IPS DF 4.7 (cell line): ENCODE results near the gene PLA2G2F.
A peak's percentile ranks its signal among the peaks of the same experiment; 100 is the strongest.

Source experiments
- DNase-seq: peaks from one replicate; pipeline ENCODE4 v3.0.0-alpha.2; 2013; ENCODE audit warnings: low spot score; ENCODE audit errors: extremely low read depth

Gene PLA2G2F

DNA sequence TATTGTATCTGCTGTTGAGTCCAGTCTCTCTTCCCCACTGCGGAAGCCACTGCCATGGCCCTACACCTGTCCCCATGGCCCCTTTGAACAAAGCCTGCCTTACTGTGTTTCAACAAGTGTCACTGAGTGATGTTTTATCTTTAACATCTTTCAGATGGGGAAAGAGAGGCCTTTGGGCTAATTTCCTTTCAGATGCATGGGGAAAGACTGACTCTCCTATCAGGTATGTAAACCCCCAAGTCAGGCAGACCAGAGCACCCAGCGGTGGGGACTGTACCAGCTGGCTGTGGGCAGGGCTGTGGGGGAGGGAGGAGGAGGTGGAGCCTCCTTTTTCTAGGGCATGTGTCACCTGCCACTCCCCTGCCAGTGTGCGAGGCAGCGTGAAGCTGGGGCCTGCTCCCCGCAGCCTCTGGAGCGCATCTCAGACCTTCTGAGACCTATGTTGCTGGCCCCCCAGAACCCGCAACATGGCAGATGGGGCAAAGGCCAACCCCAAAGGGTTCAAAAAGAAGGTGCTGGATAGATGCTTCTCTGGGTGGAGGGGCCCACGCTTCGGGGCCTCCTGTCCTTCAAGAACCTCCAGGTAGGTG, at the start of gene PLA2G2F:
Gene PLA2G2F, plus strand, starts transcription at position 363 of the 590 bp plus-strand sequence. Its CDS starts 105 bp downstream, at position 468.
- DNase-seq: no peak

GRCh38 chr1:20089328-20090077, 49.6 kb upstream of the PLA2G2F start:
- no peak for DNase-seq

DNA sequence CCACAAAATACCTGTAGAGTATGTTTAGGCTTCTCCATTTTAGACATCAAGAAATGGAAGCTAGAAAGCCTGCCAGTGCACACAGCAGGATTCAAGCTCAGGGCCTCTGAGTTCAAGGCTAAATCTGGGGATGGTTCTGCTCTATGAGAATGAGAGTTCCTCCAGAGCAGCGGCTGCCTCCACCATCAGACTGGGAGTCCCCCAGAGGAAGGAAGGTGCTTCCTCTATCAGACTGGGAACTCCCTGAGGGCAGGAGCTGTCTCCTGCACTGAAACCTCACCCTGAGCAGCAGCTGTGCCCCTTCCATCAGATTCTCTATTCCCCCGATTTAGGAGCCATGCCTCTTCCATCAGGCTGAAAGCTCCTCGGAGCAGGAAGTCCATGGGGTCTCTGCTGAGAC, 49.0 kb upstream of the PLA2G2F start:
- DNase-seq: no peak

DNA sequence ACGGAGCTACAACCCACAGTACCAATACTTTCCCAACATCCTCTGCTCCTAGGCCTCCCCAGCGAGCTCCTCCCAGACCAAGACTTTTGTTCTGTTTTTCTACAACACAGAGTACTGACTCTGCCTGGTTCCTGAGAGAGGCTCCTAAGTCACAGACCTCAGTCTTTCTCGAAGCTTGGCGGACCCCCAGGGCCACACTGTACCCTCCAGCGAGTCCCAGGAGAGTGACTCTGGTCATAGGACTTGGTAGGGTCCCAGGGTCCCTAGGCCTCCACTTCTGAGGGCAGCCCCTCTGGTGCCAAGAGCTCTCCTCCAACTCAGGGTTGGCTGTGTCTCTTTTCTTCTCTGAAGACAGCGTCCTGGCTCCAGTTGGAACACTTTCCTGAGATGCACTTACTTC, 48.5 kb upstream of the PLA2G2F start:
- no peak for DNase-seq

DNA sequence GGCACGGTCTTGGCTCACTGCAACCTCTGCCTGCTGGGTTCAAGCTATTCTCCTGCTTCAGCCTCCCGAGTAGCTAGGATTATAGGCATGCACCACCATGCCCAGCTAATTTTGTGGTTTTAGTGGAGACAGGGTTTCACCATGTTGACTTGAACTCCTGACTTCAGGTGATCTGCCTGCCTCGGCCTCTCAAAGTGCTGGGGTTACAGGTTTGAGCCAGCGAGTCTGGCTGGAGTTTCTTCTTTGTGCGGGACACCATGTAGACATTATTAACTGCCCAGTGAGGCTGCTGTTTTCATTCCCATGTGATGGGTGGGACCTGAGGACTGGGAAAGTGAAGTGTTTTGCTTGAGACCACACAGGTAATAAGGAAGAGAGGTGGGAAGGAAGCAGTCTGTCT, 45.8 kb upstream of the PLA2G2F start:
- DNase-seq: no peak

DNA sequence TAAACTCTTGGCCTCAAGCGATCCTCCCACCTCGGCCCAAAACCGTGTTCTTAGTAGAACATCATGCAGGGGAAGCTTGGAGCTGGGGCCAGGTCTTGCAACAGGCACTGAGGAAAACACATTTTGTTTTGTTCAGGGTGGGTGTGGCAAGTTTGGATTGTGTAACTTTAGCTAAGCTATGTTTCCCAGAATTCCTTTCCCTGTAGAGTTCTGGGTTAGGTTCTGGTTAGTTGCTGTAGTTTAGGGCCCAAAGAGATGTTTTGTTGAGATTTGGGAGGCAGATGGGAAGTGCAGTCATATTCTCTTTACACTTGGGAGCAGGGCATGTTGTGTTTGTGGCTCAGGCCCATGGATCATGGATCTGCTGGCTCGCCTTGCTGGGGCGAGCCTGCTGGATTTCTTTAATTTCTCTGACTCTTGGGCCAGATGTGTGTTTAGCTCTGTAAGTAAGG, 45.2 kb upstream of the PLA2G2F start:
- DNase-seq: no peak

GRCh38 chr1:20095564-20096434, 43.3 kb upstream of the PLA2G2F start:
- DNase-seq: no peak

GRCh38 chr1:20096840-20097447, 42.2 kb upstream of the PLA2G2F start:
- no peak for DNase-seq

- no peak for DNase-seq
Measured at GRCh38 chr1:20099533-20099932, 39.6 kb upstream of the PLA2G2F start.

DNA sequence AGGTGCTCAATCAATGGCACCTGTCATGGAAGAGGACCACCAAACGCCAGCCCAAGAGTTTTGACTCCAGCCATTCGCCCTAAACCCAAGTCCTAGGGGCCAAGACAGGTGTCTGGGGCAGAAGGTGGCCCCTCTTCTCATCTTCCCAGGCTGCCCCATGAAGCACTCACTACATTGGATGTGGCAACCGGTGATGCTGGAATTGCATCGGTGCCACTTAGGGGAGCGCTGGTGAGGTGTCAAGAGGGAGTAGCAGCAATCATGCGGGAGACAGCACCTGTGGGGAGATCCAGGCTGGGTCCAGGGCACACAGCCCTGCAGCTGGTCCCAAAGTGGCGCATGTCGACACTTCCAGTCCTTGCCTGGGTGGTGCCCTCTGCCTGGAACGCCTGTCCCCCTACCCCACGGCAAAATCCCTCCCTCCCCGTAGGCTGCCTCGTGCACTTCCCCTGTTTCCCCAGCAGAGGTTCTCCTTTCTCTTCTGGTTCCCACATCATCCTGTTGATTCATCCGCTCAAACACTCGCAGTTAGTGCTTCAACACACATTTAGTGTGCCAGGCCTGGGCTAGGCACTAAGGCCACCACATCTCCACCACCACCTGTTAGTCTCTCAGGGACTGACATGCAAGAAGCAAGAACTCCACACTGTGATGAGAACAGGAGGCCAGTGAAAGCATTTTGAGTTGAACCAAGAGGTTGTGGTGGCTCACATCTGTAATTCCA, 38.3 kb upstream of the PLA2G2F start:
- peak; percentile 46 for DNase-seq

GRCh38 chr1:20102875-20103274, 36.2 kb upstream of the PLA2G2F start:
- DNase-seq: no peak

- no peak for DNase-seq
Measured at GRCh38 chr1:20105856-20106255, 33.3 kb upstream of the PLA2G2F start.

DNA sequence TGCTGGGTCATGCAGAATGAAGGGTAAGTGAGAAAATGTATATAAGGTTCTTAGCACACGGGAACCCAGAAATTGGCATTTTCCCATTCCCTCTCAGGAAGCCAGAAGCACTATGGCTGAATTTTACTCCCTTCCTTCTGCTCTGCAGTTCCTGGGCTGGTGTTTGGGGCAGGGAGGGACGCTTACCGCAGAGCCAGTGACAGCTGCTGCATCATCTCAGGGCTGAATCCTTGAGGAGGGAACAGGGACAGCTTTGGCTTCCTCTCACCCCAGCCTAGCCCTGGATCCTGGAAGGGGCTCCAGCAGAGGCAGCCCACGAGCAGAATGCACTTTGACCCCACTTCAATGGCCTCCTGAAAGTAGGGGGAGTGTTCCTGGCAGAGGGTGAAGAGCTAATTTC, 31.8 kb upstream of the PLA2G2F start:
- DNase-seq: no peak

DNA sequence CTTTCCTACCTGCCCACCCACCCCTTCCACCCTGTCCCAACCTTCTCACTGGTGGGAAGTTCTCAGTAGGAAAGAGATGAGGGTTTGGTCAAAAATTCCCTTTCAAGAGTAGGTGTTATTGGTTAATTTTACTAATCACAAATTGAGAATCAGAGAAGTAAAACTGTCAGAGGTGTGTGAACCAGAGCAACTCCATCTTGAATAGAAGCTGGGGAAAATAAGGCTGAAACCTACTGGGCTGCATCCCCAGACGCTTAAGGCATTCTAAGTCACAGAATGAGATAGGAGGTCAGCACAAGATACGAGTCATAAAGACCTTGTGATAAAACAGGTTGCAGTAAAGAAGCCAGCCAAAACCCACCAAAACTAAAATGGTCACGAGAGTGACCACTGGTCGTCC, 31.3 kb upstream of the PLA2G2F start:
- no peak for DNase-seq

DNA sequence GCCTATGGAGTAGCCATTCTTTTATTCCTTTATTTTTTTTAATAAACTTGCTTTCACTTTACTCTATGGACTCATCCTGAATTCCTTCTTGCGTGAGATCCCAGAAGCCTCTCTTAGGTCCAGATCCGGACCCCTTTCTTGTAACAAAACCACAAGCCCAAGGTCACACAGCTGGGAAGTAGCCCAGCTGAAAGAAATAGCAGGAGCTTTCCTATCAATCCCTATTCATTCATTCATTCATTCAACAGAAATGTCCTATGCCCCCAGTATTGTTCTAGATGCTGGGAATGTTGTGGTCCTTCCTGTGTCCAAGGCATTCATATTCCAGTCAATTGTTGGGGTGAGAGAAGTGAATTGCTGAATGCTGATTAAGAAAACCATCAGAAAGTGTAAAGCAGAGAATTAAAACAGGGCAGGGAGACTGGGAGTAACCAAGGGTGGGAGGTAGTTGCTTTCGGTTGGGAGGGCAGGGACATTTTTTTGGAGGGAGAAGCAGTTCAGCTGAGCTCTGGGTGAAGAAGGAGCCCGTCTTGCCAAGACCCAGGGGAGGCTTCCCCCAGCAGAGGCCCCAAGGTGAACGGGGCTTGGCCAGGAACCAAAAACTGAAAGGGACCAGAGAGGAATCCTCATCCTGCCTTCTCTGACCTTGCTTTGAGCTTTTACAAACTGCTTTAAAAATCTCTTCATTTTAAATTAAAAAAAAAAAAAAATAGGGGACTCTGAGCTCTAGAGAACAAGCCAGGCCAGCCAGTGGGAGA, 30.6 kb upstream of the PLA2G2F start:
- no peak for DNase-seq

DNA sequence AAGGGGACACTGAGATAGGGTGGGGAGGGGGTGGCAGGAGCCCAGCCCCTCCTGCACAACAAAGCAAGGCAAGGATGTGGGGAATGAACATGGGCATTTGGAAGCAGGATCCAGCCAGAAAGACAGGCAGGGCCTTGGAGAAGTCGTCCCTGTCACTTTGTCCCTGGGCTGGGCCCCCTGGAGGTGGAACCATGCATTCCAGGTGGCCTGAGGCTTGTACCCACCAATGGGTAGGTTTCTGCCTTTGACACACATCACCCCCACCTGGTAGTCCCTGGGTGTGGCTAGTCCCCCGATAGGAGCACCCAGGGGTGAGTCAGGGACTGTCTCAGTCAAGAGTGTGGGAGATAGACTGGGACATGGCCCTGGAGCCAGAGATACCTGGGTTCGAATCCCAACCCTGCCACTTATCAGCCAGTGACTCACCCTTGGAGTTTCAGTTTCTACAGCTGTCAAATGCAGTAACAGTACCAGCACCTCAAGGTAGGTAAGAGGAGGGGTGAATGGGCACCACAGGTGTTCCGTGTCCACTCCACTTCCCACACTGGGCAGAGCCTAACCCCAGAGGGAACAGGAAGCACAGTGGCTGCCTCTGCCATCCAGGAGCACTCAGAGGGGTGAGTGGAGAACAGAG, 29.8 kb upstream of the PLA2G2F start:
- DNase-seq: no peak

GRCh38 chr1:20110679-20111078, 28.4 kb upstream of the PLA2G2F start:
- no peak for DNase-seq

DNA sequence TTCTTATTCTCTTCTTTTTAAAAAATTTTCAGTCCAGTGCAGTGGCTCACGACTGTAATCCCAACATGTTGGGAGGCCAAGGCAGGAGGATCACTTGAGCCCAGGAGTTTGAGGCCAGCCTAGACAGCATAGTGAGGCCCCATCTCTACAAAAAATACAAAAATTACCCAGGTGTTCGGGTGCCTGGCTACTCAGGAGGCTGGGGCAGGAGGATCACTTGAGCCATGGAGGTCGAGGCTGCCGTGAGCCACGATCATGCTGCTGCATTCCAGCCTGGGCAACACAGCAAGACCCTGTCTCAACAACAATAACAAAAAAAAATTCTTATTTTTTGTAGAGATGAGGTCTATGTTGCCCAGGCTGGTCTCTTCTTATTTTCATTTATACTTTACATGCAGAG, 27.7 kb upstream of the PLA2G2F start:
- no peak for DNase-seq

GRCh38 chr1:20112279-20113000, 26.7 kb upstream of the PLA2G2F start:
- no peak for DNase-seq
